GM12878 (cell line): ENCODE data around the gene SLC7A1.

Experiments
- EGR1 ChIP-seq, 2 experiments: IDR thresholded peaks; 1 replicate in 1 of 2; 2 replicates in 1 of 2; pipeline ENCODE4 v1.6.1; 2011 to 2012; ENCODE audit warnings: low read depth in 2 of 2, low read length in 2 of 2, borderline replicate concordance in 1 of 2, mild to moderate bottlenecking in 1 of 2, moderate library complexity in 1 of 2
- EP300 ChIP-seq, 2 experiments: fragments of 150-350 bp in 1 of 2; IDR thresholded peaks; 2 replicates each; pipeline ENCODE4 v1.6.1; 2011 to 2012; ENCODE audit warnings: low read depth in 2 of 2, low read length in 2 of 2, borderline replicate concordance in 1 of 2, improper control_type of control experiment in 1 of 2, inconsistent platforms in 1 of 2; ENCODE audit not compliant: control insufficient read depth in 1 of 2
- EZH2 ChIP-seq: IDR thresholded peaks from 2 replicates; pipeline ENCODE4 v1.6.1; 2012; ENCODE audit warnings: low read depth, mild to moderate bottlenecking, control low read depth, inconsistent platforms, low read length, borderline replicate concordance; ENCODE audit not compliant: control insufficient read depth
- MEF2B ChIP-seq: fragments of 450-650 bp; IDR thresholded peaks from 2 replicates; pipeline ENCODE4 v1.6.1; 2018; ENCODE audit warnings: mild to moderate bottlenecking, moderate library complexity; ENCODE audit not compliant: partially characterized antibody, poor library complexity, severe bottlenecking
- NFIC ChIP-seq: IDR thresholded peaks from 2 replicates; pipeline ENCODE4 v1.6.1; 2012; ENCODE audit warnings: low read depth, mild to moderate bottlenecking, inconsistent platforms, low read length, moderate library complexity
- NR2C1 ChIP-seq: fragments of 450-650 bp; IDR thresholded peaks from 2 replicates; pipeline ENCODE4 v1.6.1; 2017; ENCODE audit warnings: antibody characterized with exemption, mild to moderate bottlenecking, moderate library complexity
- POLR2A ChIP-seq: IDR thresholded peaks from 2 replicates; pipeline ENCODE4 v1.6.1; 2011; ENCODE audit warnings: low read depth, mild to moderate bottlenecking, low read length
- POLR2AphosphoS5 ChIP-seq: IDR thresholded peaks from 2 replicates; pipeline ENCODE4 v1.6.1; 2011; ENCODE audit warnings: mild to moderate bottlenecking, low read length, inconsistent platforms
- STAT1 ChIP-seq: fragments of 450-650 bp; conservative IDR thresholded peaks from 2 replicates; pipeline ENCODE4 v1.6.1; 2014; ENCODE audit warnings: antibody characterized with exemption, mild to moderate bottlenecking
- WRNIP1 ChIP-seq: IDR thresholded peaks from 2 replicates; pipeline ENCODE4 v1.6.1; 2011; ENCODE audit warnings: low read depth, low read length, improper control_type of control experiment, borderline replicate concordance
- TF ChIP-seq, protein P1 (sequence below), 3 experiments: IDR thresholded peaks in 2 of 3; conservative IDR thresholded peaks in 1 of 3; 2 replicates each; pipeline ENCODE4 v1.5.1; 2011; ENCODE audit warnings: low read depth in 3 of 3, low read length in 3 of 3, mild to moderate bottlenecking in 3 of 3, control low read depth in 2 of 3, moderate library complexity in 2 of 3, inconsistent platforms in 1 of 3, mixed read lengths in 1 of 3; ENCODE audit not compliant: control insufficient read depth in 2 of 3, insufficient read depth in 1 of 3; ENCODE audit errors: extremely low read depth in 1 of 3
- TF ChIP-seq, protein P2 (sequence below): fragments of 450-650 bp; IDR thresholded peaks from 2 replicates; pipeline ENCODE4 v1.6.1; 2017; ENCODE audit warnings: mild to moderate bottlenecking
- TF ChIP-seq, protein P3 (sequence below): IDR thresholded peaks from 2 replicates; pipeline ENCODE4 v1.6.1; 2012; ENCODE audit warnings: low read depth, low read length, improper control_type of control experiment

DNA sequence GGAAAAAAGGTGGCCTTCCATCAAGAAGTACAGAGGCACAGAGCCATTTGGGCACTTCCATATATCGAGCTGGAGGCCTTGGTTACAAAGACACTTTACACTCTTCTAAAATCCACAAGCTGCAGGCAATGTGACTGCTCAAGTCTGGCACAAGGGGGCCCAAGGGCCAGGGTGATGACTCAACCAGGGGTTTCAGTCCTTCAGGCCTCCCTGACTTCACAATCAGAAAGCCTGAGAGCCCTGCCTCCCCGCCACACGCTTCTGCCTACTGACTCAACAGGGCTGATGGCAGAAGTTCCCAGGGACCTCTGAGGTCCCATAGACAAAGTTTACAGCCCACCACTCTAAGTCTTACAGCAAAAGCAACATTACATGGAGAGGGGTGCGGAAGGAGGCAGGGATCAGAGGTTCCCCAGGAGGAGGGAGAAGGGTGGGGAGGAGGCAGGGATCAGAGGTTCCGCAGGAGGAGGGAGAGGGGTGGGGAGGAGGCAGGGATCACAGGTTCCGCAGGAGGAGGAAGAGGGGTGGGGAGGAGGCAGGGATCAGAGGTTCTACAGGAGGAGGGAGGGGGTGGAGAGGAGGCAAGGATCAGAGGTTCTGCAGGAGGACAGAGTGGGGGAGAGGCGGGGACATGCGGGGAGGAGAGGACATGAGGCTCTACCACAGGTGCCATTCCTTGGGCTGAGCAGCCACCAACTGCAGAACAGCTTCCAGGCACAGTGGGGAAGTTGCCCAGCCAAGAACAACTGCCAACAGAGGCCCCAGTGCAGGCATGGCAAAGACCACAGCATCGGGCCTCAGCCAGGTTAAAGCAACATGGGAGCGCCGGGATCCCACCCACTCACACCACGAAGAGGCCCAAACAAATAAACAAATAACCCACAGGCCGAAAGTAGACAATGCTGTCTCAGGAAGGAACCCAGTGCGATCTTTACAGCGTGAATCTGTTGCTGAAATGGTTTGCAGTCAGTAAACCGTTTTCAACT, 52.0 kb downstream of the SLC7A1 start:
- no peak for TF ChIP-seq MEF2B
- TF ChIP-seq, protein P1, sequence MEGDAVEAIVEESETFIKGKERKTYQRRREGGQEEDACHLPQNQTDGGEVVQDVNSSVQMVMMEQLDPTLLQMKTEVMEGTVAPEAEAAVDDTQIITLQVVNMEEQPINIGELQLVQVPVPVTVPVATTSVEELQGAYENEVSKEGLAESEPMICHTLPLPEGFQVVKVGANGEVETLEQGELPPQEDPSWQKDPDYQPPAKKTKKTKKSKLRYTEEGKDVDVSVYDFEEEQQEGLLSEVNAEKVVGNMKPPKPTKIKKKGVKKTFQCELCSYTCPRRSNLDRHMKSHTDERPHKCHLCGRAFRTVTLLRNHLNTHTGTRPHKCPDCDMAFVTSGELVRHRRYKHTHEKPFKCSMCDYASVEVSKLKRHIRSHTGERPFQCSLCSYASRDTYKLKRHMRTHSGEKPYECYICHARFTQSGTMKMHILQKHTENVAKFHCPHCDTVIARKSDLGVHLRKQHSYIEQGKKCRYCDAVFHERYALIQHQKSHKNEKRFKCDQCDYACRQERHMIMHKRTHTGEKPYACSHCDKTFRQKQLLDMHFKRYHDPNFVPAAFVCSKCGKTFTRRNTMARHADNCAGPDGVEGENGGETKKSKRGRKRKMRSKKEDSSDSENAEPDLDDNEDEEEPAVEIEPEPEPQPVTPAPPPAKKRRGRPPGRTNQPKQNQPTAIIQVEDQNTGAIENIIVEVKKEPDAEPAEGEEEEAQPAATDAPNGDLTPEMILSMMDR (IDR thresholded peaks at IDR 0.05 in 2 of 3, conservative IDR thresholded peaks at IDR 0.05 in 1 of 3; ENCODE audit: control insufficient read depth in 2 of 3, extremely low read depth in 1 of 3, insufficient read depth in 1 of 3, low read depth in 3 of 3, low read length in 3 of 3), result peak; percentile 44 to 61 (median 47); a peak in 5 of 6 replicates
- no peak for TF ChIP-seq NR2C1
- TF ChIP-seq EZH2, result no peak
- no peak for TF ChIP-seq NFIC
- TF ChIP-seq, protein P2, sequence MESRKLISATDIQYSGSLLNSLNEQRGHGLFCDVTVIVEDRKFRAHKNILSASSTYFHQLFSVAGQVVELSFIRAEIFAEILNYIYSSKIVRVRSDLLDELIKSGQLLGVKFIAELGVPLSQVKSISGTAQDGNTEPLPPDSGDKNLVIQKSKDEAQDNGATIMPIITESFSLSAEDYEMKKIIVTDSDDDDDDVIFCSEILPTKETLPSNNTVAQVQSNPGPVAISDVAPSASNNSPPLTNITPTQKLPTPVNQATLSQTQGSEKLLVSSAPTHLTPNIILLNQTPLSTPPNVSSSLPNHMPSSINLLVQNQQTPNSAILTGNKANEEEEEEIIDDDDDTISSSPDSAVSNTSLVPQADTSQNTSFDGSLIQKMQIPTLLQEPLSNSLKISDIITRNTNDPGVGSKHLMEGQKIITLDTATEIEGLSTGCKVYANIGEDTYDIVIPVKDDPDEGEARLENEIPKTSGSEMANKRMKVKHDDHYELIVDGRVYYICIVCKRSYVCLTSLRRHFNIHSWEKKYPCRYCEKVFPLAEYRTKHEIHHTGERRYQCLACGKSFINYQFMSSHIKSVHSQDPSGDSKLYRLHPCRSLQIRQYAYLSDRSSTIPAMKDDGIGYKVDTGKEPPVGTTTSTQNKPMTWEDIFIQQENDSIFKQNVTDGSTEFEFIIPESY, result no peak
- no peak for TF ChIP-seq EGR1 (IDR thresholded peaks at IDR 0.05; ENCODE audit: borderline replicate concordance in 1 of 2, low read depth in 2 of 2, low read length in 2 of 2)
- no peak for TF ChIP-seq STAT1
- TF ChIP-seq WRNIP1, result no peak
- TF ChIP-seq EP300 (IDR thresholded peaks at IDR 0.05; ENCODE audit: borderline replicate concordance in 1 of 2, control insufficient read depth in 1 of 2, low read depth in 2 of 2, low read length in 2 of 2), result no peak
- TF ChIP-seq POLR2A, result no peak
- no peak for TF ChIP-seq POLR2AphosphoS5
- TF ChIP-seq, protein P3, sequence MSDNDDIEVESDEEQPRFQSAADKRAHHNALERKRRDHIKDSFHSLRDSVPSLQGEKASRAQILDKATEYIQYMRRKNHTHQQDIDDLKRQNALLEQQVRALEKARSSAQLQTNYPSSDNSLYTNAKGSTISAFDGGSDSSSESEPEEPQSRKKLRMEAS, result no peak
